ENCODE results near the gene ISX.
A peak's percentile ranks its signal among the peaks of the same experiment; 100 is the strongest.

GRCh38 chr22:35024364-35024692, 41.6 kb upstream of the ISX start:
- TF ChIP-seq CTCF (IDR thresholded peaks at IDR 0.05) (peak in 2 of 5 experiments; percentile 3 to 4), POLR2A (IDR thresholded peaks at IDR 0.05) (no peak), EP300 (IDR thresholded peaks at IDR 0.05) (no peak)
